IPS-18c (cell line): ENCODE results near the gene NDUFV2.
A peak's percentile ranks its signal among the peaks of the same experiment; 100 is the strongest.
"Not testable (repeated sequence)": the region's sequence is repeated elsewhere in the genome, so short reads cannot be mapped to it uniquely, and the experiment has no call there.

ENCODE experiments used
- H3K4me3 ChIP-seq: 2 replicates; pipeline ENCODE4 v1.7.0; 2013; ENCODE audit warnings: low read depth, mild to moderate bottlenecking, low read length, moderate library complexity; ENCODE audit not compliant: insufficient read depth
- H3K9me3 ChIP-seq: one replicate; pipeline ENCODE4 v1.6.1; 2013; ENCODE audit warnings: mild to moderate bottlenecking, low read length, moderate library complexity; ENCODE audit not compliant: control insufficient read depth, insufficient read depth

Gene NDUFV2

DNA sequence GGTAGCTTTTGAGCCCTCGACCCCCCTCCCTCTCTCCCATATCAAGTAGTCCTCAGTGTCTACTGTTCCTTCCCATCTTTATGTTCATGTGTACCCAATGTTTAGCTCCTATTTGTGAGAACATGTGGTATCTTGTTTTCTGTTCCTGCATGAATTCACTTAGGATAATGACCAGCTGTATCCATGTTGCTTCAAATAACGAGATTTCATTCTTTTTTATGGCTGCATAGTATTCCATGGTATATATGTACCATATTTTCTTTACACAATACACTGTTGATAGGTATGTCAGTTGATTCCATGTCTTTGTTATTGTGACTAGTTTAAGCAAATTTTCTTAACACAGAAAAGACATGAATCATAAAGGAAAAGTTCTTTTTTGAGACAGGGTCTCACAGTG, 16.5 kb upstream of the NDUFV2 start:
- Histone ChIP-seq H3K9me3 (no peaks in the 10 kb centered on the region), H3K4me3 (no peak overlapping the region)

DNA sequence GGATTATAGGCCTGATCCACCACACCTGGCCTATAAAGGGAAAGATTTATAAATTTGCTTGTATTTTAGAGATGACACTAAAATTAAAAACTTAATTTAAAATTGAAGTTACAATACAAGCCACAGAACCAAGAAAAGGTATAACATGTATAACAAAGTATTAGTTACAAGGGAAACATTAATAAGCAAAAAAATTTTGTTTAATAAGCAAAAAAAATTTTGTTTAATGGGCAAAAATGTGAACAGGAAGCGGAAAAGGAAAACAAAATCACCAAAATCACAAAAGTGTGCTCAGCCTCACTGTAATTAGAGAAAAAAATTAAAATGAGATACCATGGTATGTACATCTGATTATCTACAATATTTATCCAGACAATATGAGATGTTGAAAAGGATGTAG, 15.9 kb upstream of the NDUFV2 start:
- Histone ChIP-seq H3K4me3 (no peak overlapping the region), H3K9me3 (no peaks in the 10 kb centered on the region)

- no peaks in the 10 kb centered on the region for H3K9me3 ChIP-seq
- no peak overlapping the region for H3K4me3 ChIP-seq
Measured at GRCh38 chr18:9087144-9087543, 15.4 kb upstream of the NDUFV2 start.

DNA sequence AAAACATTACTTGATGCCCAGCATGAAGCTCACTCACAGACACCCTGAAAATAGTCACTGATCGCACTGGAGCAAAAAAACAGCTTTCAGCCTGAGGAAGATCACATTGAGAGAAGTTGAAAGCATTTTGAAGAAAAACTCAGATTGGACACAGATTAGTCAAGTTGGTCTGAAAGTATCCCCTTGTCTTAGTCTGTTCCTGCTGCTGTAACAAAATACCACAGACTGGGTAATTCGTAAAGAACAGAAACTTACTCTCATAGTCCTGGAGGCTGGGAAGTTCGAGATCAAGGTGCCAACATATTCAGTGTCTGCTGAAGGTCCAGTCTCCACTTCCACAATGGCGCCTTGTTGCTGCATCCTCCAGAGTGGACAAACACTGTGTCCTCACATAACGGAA, 14.2 kb upstream of the NDUFV2 start:
- H3K4me3 ChIP-seq = no peak overlapping the region
- H3K9me3 ChIP-seq = no peaks in the 10 kb centered on the region

DNA sequence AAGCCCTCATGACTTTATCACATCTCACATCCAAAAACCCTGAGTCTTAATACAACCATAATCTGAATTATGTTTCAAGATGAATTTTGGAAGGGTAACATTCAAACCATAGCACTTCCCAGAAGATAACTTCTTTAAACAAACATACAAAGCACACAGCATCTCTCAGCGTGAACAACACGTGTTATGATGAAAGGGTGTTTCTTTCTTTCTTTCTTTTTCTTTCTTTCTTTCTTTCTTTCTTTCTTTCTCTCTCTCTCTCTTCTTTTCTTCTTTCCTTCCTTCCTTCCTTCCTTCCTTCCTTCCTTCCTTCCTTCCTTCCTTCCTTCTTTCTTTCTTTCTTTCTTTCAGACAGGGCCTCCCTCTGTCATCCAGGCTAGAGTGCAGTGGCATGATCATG, 13.8 kb upstream of the NDUFV2 start:
- H3K4me3 ChIP-seq, H3K9me3 ChIP-seq: not testable (repeated sequence)

GRCh38 chr18:9090578-9090977, 11.9 kb upstream of the NDUFV2 start:
- no peak overlapping the region for H3K4me3 ChIP-seq
- H3K9me3 ChIP-seq = no peaks in the 10 kb centered on the region

- no peaks in the 10 kb centered on the region for H3K9me3 ChIP-seq
- no peak overlapping the region for H3K4me3 ChIP-seq
Measured at GRCh38 chr18:9091066-9091476, 11.4 kb upstream of the NDUFV2 start.

DNA sequence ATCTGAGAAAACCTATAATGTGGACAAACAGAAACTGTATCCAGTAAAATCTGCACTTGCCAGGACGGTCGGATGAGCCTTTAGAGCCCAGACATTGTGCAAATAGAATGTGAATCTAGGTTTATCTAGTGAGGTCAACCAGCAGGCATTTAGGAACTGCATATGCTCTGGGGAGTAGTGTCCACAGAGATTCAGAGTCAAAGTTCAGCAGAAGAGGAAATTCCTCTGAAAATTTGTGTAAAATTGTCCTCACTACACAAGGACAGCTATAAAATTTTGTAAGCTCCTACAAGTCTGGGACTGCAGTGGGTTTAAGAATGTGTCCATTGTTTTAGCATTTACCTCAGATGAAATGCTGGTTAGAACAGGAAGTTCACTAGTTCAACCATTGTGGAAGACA, 9.8 kb upstream of the NDUFV2 start:
- Histone ChIP-seq H3K4me3 (no peak overlapping the region), H3K9me3 (no peaks in the 10 kb centered on the region)

DNA sequence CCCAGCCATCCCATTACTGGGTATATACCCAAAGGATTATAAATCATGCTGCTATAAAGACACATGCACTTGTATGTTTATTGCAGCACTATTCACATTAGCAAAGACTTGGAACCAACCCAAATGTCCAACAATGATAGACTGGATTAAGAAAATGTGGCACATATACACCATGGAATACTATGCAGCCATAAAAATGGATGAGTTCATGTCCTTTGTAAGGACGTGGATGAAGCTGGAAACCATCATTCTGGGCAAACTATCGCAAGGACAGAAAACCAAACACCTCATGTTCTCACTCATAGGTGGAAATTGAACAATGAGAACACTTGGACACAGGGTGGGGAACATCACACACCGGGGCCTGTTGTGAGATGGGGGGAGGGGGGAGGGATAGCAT, 9.4 kb upstream of the NDUFV2 start:
- not testable (repeated sequence) for H3K4me3 ChIP-seq, H3K9me3 ChIP-seq

- Histone ChIP-seq H3K9me3 (no peaks in the 10 kb centered on the region), H3K4me3 (no peak overlapping the region)
Measured at GRCh38 chr18:9094307-9095226, 7.9 kb upstream of the NDUFV2 start.

DNA sequence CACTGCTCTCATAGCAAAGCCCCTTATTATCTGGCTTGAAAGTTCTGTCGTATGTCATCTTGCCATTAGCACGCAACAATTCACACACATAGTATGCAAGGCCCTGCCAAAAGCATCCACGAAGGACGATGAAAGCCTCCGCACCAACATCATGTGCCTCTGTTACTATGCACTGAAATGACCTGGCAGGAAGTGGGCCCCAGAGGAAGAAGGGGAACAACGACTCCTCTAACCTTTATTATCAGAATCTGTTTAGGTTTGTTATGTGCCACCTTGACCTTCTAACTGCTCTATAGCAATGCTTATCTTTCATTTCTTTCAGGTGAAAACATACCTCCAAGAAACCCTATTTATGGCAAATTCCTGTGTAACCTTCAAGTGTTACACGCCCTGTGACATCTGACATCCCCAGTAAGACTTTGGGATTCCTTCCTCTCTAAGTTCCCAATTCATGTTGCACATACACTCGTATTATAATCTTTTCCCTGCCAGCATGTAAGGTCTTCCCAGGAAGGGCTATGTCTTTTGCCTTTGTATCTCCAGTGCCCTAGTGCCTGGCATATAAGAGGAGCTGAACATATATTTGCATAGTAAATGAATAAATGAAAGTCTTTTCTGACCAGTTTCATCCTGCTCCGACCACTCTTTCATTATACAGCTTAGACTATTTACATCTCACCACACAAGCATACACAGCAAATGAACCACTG, 7.0 kb upstream of the NDUFV2 start:
- Histone ChIP-seq H3K9me3 (no peaks in the 10 kb centered on the region), H3K4me3 (no peak overlapping the region)

GRCh38 chr18:9096007-9096371, 6.5 kb upstream of the NDUFV2 start:
- Histone ChIP-seq H3K9me3 (no peaks in the 10 kb centered on the region), H3K4me3 (no peak overlapping the region)

GRCh38 chr18:9096685-9097084, 5.8 kb upstream of the NDUFV2 start:
- Histone ChIP-seq H3K4me3 (no peak overlapping the region), H3K9me3 (no peaks in the 10 kb centered on the region)

DNA sequence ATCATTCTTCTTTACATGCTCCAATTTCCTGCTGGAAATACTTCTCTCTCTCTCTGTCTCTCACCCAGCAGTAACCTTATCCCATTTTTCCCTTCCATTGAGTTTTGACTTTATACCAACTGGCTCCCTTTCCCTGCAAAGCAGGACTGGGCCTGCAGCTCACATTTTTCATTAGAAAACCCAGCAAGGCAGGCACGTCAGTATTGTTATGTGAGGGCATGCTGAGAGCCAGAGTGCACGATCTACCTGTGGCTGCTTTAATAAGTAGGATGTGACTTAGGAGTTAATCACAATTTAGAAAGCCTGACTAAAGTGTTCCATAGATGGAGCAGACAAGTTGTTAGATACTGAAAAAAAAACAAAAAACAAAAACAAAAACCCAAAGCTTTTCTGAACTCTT, 5.2 kb upstream of the NDUFV2 start:
- Histone ChIP-seq H3K9me3 (no peaks in the 10 kb centered on the region), H3K4me3 (no peak overlapping the region)

- Histone ChIP-seq H3K9me3 (no peaks in the 10 kb centered on the region), H3K4me3 (no peak overlapping the region)
Measured at GRCh38 chr18:9100796-9101195, 1.7 kb upstream of the NDUFV2 start.

GRCh38 chr18:9101730-9102507, 580 bp upstream of the NDUFV2 start:
- H3K9me3 ChIP-seq = no peaks in the 10 kb centered on the region
- peak overlapping the region; percentile 46 for H3K4me3 ChIP-seq

GRCh38 chr18:9103376-9103873, 926 bp downstream of the NDUFV2 start:
- Histone ChIP-seq H3K4me3 (peak overlapping the region; percentile 97), H3K9me3 (no peaks in the 10 kb centered on the region)
